ENCODE measurements around the gene RUFY1.
"Not testable (repeated sequence)": the region's sequence is repeated elsewhere in the genome, so short reads cannot be mapped to it uniquely, and the experiment has no call there.

GRCh38 chr5:179543275-179543674 is 7.1 kb upstream of the RUFY1 start:
- TF ChIP-seq ZNF274 (IDR thresholded peaks at IDR 0.05; ENCODE audit: low read depth, low read length); SUZ12 (IDR thresholded peaks at IDR 0.05; ENCODE audit: extremely low read depth, insufficient read depth, insufficient read length): not testable (repeated sequence)
